Dermis blood vessel endothelial cell (primary cell): Measurements from ENCODE around the gene FHOD3. TPM values are rescaled to one million over a fixed set of nuclear protein-coding genes. Genes with fewer than 3 reads are reported as not detected.
"Not testable (repeated sequence)": the region's sequence is repeated elsewhere in the genome, so short reads cannot be mapped to it uniquely, and the experiment has no call there.

Experiments used
- DNase-seq: peaks from one replicate; pipeline ENCODE4 v3.0.0; 2010
- total RNA-seq: library from RNA; depleted of rRNA; stranded (reverse); fragments of >200 nt; gene quantifications from 2 replicates; pipeline ENCODE4 v1.2.3, GENCODE V29; 2014

Gene FHOD3
- total RNA-seq, 1 donor from 2014 or later, result 0.34 TPM

DNA sequence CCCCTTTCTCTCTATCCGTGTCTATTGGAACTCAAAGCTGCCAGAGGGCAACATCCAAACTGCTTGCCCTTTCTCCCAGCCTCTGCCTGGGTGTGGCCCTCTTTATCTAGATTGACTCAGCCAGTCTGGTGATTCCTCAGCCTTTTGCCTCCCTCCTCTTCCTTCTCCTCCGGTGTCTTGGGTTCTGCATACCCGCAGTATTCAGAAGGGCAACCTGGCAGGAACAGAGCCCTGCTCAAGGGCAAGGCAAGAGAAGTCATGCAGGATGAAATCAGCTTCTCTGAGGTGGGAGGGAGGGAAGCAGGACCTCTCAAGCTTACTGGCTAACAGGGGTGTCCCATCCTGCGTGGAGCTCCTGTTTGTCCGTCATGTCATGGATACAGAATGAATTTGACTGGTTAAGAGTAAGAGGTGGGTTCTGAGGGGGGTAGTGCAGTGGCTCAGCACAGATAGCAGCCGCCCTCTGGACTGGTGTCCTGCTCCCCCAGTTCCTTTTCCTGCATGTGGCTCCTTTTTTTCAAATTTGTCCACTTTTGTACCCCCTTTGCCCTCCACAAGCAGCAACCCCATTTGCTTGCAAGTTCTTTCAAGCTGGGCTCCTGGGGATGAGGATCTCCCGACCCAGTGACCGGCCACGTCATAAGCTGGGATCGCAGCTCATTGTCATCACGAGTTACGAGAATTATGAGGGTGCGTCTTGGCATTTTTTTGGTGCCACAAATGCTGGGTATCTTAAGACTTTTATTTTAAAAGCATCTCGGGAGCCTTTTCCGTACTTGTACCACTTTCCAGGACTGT, 154.1 kb downstream of the FHOD3 start:
- DNase-seq, result no peak

DNA sequence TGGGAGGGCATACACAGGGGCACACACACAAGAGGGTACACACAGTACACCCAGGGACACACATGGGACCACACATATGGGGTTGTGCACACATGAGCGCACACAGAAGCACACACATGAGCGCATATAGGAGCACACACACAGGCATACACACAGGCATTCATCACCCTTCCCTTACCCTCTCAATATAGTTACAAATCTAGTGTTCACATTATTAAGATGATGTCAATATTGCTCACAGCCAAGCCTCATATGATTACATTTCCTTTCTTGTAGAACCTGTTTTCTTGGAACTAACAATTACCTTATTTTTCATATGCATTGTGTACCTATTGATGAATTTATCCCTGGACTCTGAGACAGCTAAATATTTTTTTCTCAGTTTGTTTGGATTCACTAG, 156.7 kb downstream of the FHOD3 start:
- no peak for DNase-seq

DNA sequence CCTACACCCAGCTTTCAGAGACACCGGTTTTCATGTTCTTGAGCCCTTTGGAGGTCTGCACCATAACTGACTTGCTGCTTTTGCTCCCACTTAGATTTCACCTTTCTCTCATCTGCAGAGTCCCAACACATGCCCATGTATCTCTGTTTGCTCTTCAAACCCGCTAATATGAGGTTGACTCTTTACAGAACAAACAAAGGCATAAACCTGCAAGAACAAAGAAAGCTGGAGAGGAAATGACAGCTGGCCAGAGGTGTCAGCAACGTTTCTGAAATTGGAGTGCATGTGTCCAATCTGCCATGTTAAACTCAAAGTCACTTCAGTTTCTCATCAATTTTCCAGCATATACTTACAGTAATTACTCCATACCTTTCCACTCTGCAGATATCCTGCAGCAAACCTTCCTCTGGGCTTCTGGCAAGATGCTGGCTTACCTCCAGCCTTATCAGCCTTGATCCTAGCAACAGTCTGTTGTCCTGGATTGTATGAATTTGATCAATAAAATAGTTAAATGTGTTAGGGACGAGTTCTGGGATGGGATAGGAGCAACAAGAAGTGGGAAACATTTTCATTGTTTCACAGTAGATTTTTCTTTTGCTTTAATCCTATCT, 157.4 kb downstream of the FHOD3 start:
- no peak for DNase-seq

DNA sequence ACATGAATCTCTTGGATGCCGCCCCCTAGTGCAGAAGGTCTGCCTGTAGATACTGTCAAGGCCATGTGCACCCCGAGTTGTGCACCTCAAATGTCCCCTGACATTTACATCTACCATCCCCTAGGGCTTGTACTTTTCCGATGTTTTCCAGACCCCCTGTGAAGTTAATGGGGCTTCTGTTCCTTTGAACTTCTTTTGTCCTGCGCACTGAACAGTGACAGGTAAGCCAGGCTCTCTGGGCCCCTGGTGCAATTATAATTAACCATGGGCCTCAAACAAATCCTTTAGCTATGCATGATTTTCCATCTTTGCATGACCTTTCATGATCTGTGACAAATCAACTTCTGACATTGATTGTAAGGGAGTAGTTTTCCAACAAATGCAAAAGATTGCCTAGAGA, 158.4 kb downstream of the FHOD3 start:
- no peak for DNase-seq

DNA sequence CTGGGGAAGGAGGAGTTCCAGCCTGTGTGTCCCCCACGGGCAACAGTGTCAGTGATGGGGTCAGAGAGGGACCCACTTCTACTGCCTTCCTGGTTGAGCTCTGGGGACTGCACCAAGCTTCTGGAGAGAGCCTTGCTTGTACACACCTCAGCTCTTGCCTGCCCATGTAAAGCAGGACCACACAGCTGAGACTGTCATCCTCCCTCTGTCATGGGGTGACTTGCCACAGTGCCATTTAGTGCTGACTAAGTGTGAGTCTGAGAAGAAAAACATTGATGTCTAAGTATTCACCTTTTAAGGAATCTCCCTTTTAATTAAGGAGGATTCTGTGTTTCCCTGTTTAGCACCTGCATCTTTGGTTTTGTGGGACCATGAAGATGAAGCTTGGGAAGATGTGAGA, 159.1 kb downstream of the FHOD3 start:
- no peak for DNase-seq

DNA sequence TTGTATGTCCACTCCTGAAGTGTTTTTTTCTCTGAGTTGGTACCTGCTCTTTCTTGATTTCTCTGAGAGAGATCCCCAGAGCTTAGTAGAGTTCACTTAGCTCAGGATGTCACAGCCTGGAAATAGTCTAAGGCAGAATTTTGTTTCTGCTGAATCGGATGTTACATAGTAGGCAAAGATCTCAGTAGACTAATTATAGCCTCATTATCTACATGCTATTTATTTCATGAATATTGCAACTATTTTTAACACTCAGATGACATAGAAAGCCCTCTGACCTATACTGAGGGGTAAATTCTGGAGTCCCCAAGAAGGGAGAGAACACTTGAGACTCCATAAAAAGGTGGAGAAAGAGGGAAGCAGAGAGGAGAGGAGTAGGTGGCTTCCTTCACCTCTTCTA, 160.2 kb downstream of the FHOD3 start:
- DNase-seq, result no peak

DNA sequence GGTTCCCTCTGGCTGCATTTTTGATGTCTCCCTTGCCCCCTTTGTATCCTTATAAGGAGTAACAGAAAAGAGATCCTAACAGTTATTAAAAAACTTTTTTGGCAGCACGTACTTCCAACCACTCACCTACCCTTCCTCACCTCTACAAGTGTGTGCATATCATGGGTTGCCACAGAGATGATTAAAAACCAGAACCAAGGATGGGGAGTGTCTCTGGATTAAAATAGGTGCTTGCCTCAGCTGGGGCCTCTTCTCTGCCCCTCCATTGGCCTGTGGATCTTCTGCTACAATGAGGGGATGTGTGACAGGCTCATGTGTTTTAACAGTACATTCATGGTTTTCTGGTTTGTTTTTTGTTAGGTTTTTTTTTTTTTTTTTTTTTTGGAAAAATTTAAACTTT, 160.8 kb downstream of the FHOD3 start:
- DNase-seq, result no peak

DNA sequence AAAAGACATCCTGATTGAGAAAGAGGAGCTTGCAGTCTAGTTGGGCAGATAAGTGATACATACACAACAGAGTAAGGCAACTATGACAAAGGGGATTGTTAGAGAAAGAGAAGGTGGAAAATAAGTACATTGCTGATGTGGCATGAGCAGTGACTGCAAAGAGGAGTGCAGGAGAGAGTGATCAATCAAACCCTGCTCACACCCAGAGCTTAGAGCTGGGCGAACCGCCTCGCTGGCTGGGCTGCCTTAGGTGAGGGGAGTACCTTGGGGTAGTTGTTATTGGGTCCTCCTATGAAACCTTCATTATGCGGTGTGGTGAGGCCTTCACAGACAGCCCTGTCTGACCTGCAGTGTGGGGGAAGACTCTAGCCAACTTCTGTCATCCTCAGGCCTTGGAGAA, 161.7 kb downstream of the FHOD3 start:
- no peak for DNase-seq

DNA sequence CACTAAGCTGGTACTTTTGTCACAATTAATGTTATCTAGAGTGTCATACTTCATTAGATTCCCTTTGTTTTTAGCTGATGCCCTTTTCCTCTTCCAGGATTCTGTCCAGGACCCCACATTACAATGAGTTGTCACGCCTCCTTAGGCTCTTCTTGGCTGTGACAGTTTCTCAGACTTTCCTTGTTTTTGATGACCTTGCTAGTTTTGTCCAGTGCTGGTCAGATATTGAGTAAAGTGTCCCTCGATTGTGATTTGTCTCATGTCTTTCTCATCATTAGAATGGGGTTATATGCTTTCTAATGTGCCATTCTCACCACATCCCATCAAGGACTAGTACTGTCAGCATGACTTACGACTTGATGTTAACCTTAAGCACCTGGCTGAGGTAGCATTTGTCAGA, 162.3 kb downstream of the FHOD3 start:
- DNase-seq, result no peak

DNA sequence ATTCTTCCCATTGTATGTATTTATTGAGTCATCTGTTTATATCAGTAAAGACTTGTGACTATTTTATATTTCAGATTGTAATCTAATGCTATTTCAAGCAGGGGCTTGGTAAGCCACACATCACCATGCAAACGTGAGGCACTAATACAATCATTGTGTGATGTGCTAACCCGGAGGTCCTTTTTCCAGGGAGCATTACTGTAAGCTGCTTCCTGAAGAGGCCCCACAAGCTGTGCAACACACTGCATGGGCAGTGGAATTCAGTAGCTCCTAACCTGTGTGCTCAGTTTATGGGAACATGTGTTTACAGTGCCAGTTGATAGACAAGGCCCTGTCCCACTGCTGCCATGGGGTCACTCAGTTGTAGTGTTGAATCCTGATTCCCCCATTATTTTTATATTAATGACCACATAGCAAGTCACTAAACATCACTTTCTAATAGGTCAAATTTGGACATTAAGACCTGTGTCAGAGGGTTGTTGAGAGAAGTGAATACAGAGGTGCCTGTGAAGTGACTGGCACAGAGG, 162.9 kb downstream of the FHOD3 start:
- no peak for DNase-seq

DNA sequence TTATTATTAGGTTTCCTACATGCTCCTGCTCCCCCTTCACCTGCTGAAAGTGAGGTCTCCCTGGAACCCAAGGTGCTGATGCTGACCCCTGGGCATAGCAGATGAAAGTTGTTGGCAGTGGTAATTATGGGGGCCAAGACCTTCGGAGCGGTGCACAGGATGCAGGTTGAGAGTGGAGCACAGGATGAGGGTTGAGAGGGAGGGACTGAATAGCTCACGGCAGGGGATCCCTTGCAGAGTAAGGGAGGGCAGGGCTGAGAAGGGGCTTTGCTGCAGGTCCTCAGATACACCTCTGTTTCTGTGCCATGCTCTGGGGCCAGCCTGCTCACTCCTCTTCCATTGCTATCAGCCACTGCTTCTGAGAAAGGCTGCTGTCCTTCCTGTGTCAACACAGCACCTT, 163.3 kb downstream of the FHOD3 start:
- DNase-seq, result no peak

DNA sequence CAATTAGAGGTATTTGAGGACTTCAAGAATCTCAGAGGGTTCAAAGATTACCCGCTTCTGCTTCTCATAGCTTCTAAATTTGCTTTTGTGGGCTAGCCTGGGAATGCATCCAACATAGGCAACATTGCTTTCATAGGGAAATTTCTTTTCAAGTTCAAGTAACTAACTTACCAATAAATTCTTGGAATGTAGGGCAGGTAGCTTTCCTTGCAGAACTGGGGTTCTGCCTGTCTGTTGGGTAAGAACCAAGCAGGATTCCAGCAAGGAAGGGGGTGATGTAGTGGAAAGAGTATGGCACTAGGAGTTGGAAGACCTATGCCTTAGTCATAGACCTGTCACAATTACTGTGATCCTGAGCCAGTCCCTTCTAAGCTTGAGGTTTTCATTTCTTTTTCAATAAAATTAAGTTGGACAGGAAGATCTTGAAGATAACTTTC, 164.1 kb downstream of the FHOD3 start:
- no peak for DNase-seq

DNA sequence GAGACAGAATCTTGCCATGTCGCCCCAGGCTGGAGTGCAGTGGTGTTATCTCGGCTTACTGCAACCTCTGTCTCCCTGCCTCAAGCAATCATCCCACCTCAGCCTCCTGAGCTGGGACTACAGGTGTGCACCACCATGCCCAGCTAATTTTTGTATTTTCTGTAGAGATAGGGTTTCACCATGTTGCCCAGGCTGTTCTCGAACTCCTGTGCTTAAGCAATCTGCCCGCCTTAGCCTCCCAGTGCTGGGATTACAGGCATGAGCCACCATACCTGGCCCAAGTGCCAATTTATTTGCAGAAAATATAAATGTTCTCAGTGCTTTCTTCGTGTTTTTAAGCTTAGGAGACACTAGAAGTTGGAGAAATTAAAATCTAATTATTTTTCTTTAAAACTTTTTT, 166.0 kb downstream of the FHOD3 start:
- DNase-seq, result not testable (repeated sequence)

DNA sequence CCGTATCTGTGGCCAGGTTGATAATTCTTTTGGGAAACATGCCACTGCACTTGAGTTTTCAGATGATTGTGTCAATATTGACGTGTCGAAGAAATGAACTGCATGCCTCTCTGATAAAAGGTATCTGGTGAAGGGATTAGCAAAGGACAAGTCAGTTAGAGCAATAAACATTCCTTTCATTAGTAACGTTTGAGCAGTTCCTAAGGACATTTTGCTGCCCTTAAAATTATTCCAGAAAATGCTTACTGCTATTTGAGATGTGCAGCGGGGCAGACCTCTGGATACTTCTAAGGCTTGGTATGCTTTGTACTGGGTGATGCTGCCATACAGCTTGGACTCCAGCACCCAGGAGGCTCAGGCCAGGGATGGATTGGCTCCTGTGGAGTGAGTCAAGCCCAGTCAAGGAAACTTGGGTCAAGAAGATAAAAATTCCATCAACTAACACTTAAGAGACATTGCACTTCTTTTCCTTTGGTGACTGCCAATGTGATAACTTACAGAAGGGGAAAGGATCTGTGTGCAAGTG, 166.7 kb downstream of the FHOD3 start:
- no peak for DNase-seq

DNA sequence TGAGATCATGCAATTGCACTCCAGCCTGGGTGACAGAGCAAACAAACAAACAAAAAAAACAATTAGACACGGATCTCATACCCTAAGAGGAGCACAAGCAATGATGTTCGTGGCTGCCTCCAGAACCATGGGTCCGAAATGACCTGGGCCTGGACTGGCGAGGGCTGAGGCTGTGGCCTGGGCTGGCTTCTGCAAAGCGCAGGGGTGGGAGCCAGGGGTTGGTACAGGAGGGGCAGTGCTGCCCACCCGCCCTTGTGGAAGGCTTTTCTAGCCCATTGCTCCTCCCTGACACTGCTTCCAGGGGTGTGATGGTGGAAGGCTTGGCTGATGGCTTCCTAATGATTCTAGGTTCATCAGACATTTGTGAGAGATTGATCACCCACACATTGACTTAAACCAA, 167.8 kb downstream of the FHOD3 start:
- no peak for DNase-seq

DNA sequence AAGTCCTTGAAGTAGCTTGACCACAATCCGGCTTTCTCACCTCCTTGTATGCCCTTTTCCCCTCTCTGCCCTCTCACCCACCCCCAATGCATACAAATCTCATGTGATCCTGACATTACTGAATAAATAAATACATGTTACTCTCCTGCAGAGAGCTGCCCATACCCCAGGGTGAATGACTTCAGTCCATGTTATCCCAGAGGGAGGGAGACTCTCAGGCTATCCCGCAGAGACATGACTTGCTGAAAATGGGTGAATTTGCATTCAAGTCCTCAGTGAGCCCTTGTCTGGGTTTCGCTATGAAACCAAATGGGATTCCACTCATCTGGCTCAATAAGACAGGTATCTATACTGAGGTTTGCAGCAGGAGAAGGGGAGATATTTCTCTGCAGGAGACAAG, 168.5 kb downstream of the FHOD3 start:
- no peak for DNase-seq

DNA sequence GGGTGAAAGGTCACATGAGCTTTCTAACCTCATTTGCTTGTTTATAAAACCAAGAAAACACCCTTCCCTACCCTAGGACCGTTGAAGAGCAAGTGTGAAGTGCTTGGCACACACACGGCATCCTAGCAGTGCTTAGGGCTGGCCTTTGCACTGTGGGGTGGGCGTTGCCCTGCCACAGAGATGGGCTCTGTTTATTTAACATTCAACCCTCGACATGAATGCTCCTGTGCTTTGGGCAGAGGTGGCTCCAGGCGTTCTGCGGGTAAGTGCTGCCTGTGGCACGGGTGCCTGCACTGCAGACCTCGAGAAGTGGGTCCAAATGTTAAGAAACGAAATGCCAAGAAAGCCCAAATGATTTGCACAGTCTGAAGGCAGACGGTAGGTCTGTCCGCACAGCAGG, 170.1 kb downstream of the FHOD3 start:
- no peak for DNase-seq

DNA sequence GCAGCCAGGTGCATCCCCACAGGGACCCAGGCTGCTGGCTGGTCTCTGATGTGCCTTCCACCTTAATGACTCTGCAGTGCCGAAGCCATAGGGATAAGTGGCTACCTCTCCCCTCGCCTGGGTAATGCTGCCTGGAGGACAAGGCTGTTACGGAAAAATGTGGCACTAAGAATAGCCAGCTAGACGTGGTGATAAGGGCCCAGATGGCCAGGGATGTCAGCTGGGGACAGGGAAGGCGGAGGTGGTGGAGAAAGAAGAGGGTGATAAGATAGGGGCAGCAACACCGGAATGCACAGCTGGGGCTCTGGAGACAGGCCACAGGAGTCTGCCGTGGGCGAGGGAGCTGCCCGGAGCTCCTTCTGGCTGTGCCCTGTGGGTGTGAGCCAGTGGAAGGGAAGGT, 170.6 kb downstream of the FHOD3 start:
- no peak for DNase-seq

DNA sequence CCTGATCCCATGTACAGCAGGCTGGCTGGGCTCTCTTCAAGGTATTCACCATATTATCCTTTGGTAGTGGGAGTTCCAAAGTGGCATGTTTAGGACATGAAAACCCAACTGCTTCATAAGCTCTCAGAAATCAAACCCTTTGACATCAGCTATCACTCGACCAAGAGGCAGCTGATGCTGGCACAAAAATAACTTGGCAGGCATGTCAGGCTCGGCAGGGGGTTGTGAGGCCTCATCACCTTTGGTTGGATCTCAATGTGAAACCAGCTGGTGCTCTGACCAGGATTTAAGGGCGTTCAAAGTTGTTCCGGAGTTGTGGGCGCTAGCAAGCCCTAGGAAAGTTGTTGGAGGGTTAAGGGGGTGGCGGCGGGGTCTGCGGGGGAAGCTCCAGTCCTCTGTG, 171.9 kb downstream of the FHOD3 start:
- no peak for DNase-seq

DNA sequence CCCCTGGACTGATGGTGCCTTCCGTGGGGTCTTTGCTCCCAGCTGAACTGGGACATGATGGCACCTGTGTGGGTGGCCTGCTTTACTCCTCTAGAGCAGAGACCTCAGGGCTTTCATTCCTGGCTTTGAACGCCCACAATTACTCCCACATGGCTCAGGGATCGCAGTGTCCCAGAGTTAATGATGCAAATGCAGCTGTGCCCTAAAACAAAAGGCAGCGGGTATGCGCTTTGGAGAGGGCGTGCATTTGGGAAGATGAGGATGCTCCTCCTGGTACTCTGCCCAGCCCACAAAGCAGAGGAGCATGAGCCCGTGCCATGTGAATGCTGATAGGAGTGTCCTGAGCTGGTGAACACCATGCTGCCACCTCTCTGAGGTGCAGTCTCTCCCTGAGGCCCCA, 173.4 kb downstream of the FHOD3 start:
- no peak for DNase-seq

DNA sequence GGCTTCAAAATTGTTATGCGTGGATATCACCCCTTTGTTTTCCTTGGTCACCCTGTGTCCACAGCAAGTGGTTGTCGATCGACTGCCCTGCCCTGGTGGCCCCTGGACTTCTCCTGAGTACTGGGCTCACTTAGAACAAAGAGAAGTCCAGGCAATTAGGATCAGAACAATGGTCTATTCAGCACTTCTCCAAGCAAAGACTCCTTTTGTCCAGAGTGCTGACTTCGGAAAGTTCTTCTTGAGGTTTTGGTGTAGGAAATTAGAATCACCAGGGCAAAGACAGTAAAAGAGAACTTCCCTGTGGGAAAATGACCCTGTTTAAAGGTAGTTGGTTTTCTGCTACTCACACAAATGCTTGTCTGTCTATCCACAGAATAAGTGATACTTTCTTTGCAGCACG, 173.9 kb downstream of the FHOD3 start:
- DNase-seq, result no peak

DNA sequence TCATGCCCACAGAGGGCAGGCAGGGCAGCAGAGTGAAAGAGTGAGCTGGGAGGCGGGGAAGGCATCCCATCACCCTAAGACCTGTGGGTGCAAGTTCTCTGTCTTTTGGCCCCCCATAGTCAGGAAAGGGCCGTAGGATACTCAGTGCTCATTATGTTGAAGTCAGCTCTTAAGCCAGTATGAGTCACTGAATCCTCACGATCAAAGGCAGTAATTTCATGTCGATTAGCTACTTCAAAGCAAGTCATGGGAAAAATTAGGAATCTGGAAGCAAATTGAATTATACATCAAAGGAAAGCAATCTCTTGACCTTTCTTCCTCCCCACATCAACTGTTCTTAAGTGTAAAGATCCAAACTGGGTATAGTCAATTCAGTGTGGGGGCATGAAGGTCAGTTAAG, 178.9 kb downstream of the FHOD3 start:
- DNase-seq, result no peak

DNA sequence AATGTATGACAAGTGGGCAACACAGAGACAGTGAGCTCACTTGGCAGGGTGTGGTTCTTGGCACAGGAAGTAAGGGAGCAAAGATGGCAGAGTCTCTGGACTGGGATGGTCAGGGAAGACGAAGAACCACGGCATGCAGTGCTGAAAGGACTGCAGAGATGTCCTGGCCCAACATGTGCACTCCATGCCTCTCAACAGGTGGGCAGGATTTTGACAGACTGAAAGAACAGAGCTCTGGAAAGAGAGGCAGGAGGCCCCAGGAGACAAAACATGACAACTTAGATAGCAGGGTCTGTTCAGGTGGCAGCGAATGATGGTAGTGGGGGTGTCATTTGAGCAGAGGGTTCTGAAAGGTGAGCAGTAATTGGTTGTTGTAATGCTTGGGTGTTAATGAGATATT, 180.3 kb downstream of the FHOD3 start:
- DNase-seq, result no peak

DNA sequence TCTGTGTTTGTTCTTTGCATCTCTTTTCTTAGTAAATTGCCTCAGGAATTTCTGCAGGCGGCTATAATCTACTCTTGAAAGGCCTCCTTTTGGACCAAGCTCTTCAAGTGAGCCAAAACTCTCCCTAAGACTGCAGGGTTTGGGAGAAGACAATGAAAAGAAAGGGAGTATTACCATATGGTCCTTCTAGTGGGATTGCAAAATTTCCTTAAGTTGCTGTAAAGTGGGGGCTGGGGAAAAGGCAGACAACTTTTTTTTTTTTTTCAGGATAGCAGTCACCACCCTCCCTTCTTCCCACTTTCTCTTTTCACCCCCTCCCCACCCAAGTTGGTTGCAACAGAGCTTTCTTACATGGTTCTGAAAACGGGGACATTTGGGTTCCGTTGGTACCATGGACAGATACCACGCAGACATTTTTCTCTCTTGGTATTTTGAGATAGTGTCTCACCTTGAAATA, 183.7 kb downstream of the FHOD3 start:
- no peak for DNase-seq
